GM18526 (cell line): ENCODE measurements around the gene IGFBPL1.

Experiments
- POLR2A ChIP-seq: IDR thresholded peaks from 3 replicates; pipeline ENCODE4 v1.6.1; 2011; ENCODE audit not compliant: insufficient read length; ENCODE audit errors: extremely low read depth

IGFBPL1 gene

DNA sequence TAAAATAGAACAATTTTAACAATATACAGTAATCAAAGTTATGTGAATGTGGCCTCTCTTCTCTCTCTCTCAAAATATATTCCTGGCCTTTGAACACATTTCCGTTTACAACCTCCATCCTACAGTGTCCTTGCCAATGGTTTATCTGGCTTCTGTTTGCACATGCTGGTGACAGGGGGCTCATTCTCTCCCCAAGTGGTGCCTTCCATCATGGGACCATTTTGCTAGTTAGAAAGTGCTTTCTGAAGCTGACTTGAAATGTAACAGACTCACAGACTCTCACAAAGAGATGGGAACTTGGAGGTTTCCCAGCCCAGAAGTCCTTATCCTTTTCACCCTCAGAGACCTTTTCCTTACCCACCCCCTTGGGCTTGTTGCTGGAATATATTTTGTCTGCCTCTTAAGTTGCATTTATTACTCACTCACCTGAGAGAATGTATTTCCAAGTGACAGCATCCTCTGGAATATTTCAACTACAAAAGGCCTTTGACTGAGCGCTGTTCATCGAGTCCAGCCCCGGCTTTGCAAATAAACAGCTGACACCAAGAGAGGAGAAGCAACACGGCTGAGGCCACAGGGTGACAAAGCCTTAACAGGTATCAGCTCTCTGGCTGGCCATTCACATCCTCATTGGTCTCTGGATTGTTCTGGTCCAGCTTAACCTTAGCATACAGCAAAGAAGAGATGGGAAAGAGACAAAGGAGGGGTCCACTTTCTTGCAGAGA lies 49.2 kb downstream of the IGFBPL1 start:
- no peak for TF ChIP-seq POLR2A

- no peak for TF ChIP-seq POLR2A
Observed at GRCh38 chr9:38373679-38374078, 50.6 kb downstream of the IGFBPL1 start.

DNA sequence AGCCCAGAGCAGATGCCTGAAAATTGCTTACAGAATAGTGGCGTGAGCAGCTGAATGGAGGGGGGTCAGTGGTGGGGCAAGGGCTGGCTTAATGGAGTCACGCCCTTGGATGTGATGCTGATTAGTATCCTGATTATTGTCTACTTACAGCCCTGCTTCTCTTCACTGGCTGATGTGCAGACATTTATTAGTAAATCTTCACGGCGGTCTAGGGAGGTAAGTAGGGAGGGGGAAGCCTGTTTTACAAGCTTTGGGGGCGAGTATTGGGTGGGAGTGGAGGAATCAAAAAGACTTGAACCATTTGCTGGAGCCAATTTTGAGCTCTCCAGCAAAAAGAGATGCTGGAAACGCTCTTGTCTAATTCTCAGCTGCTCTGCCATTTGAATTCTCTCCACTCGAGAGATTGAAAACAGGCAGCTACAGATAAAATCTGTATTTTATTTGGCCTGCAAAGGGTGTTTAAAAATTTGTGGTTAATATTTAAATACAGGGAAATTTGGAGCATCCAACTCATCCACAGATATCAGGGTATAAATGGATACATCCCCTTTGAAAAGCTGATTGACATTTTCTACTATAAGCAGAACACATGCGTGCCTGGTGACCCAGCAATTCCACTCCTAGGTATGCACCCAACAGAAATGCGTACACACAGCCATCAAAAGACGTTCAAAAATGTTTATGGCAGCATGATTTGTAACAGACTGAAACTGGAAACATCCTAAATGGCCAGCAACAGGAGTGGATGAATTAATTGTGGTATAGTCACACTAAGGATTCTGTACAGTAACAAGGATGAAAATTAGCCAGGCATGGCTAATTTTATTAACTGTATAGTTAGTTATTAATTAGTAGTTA lies 51.3 kb downstream of the IGFBPL1 start:
- no peak for TF ChIP-seq POLR2A

DNA sequence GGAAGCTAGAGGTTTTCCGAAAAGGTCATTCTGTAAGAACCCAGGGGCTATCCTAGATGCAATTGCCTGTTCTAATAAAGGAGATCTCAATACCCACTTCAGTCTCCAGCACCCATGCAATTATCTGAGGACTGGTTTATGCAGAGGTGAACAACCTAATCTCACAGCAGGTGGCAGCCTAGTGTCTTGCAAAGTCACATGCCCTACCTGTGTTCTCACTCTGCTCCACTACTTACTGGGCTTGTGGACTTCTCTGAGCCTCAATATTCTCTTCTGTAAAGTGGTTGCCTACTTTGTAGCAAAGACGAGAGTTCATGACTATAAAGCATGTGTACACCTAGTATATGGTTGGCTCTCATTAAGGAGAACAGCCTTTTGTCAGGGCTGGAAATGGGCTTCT lies 52.8 kb downstream of the IGFBPL1 start:
- no peak for TF ChIP-seq POLR2A

GRCh38 chr9:38370176-38370575 lies 54.1 kb downstream of the IGFBPL1 start:
- TF ChIP-seq POLR2A, result no peak

DNA sequence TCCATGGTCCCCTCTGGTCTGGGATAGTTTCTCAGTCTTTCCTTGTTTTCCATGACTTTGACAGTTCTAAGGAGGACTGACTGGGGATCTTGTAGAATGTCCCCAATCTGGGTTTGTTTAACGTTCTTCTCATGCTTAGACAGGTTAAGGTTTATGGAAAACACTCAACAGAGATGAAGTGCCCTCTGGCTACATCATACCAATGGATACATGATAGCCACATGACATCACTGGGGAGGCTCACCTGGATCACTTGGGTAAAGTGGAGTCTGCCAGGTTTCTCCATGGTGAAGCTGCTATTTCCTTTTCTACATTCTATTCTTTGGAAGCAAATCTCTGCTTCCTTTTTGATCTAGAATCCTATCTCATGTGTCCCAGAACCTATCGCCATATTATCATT lies 55.5 kb downstream of the IGFBPL1 start:
- no peak for TF ChIP-seq POLR2A

GRCh38 chr9:38367898-38368297 lies 56.4 kb downstream of the IGFBPL1 start:
- TF ChIP-seq POLR2A, result no peak

GRCh38 chr9:38363589-38363925 lies 60.7 kb downstream of the IGFBPL1 start:
- TF ChIP-seq POLR2A, result no peak

- no peak for TF ChIP-seq POLR2A
Observed at GRCh38 chr9:38362852-38363588, 61.2 kb downstream of the IGFBPL1 start.

DNA sequence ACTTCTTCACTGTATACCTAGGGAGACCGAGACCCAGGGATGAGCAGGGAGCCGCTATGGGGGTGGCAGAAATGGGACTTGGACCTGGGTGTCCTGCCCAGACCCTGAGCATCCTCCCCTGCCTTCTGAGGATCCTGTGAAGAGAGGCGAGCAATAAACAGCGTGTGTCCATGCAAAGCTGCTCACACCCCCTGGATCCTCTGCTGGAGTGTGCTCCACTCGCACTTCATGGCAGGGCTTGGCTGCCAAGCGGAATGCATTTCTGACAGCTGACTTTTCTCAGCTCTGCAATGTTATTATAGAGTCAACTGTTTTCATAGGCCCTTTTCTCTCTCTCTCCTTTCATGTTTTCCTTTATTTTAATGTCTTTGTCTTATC lies 62.8 kb downstream of the IGFBPL1 start:
- TF ChIP-seq POLR2A, result no peak

DNA sequence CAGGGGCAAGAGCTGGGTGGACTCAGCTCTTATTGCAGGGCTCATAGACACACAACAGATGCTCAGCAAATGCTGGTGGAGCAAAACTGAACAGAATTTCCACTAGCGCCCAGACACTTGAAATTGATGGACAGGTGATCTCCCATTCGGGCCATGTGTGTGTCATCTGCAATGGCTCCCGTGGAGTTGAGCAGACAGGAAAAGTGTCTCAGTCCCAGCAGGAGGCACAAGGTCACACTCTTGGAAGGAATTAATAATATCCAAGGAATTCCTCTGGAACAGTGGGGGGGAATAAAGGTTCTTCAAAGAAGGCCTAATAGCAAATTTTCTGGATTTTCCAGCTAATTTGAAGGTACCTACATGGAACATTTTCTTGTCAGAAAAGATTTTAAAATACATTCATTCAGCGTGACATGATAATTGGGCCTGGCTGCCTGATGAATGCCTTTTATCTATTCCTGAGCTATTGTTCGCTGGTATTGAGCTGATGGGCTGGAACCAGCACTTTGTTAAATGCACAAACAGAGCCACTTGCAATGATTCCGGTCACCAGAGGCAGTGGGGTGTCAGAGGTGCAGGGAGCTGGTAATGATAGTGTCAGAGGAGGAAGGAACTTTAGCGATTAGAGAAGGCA lies 63.3 kb downstream of the IGFBPL1 start:
- no peak for TF ChIP-seq POLR2A

DNA sequence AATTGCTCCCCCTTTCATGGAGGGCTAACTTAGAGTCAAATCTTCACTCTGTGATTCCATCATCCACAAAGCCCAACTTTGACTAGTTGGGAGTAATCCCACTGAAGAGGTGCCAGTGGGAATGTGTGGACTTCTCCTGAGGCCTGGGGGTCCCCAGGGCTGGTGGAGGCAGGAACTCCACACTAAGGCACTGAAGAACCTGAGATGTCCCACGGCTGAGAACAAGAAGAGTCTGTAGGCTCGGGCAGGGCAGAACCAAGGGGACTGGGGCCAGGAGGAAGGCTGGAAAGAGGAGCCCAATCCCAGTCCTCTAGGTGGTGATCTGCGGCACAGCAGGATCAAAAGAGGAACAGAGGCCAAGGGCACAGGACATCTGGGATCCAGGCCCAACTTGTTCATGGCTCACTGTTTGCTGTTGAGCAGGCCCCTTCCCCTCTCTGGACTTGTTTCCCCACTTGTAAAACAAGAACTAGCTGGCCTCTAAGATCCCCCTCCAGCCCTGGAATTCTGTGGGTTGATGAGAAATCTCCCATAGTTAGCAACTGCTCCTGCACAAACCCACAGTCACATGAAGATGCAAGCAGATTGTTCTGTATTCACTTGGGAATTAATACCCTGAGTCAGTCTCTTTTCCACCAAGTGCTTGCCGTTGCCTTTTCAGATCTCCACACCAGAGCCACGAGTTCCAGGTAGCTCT lies 64.4 kb downstream of the IGFBPL1 start:
- TF ChIP-seq POLR2A, result no peak

DNA sequence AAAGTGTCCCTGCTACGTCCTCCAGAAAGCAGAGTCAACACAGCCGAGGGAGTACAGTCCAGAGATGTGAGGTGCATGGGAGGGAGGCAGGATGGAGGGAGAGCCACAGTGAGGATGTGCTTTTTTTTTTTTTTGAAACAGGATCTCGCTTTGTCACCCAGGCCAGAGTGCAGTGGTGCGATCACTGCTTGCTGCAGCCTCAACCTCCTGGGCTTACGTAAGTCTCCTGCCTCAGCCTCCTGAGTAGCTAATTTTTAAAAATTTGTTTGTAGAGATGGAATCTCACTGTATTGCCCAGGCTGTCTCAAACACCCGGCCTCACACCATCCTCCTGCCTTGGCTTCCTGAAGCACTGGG lies 65.0 kb downstream of the IGFBPL1 start:
- TF ChIP-seq POLR2A, result no peak

DNA sequence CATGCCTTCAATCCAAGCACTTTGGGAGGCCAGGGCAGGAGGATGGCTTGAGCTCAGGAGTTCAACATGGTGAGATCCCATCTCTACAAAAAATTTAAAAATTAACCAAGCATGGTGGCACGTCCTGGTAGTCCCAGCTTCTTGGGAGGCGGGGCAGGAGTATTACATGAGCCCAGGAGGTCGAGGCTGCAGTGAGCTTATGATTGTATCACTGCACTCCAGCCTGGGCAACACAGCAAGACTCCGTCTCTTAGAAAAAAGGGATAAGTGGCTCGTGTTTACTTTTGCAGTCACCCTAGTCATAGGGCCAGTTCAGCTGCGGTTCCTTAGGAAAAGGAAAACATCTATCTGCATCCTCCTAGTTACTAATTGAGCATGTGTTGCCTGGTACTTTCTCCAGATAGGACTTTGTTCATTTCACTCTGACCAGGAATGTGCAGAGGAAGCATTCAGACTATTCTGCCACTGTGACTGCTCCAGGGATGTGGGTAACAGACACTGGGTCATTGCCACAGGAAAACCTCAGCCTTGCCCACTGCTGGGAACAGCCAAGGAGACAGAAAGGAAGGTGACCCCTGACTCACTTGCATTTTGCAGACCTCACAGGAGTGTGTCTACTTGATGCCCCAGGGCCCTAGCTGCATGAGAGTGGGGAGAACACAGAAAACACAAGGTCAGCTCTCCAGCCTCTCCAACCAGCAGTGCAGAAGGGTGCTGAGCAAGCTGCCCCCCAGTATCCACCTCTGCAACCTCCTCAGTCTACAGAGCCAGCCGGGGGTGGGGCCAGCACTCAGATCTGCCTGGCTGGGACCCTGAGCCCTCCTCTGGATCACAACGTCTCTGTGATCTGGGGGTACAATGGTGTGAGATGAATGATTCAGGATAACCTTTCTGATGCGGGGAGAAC lies 65.6 kb downstream of the IGFBPL1 start:
- TF ChIP-seq POLR2A, result no peak
